ENCODE data around the gene AIPL1.

The AIPL1 gene

DNA sequence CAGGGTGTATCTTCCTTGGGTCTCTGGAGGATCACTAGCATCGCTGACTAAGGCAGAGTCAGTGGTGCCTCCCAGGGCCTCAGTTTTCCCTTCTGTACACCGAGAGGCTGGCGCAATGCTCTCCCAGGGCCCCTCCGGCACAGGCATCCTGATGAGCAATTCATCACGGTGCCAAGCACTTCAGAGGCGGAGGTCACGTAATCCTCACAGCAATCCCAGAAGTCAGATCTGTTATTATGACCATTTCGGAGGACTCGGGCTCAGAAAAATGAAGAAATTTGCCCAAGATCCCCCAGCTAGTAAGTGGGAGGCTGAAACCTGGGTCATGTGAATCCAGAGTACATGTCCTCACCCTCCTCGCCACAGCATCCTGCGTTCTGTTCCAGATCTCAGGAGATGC, 46.5 kb downstream of the AIPL1 start:
- no peaks in the 10 kb centered on the region for H3K9me3 ChIP-seq (ENCODE audit: control insufficient read depth, insufficient read depth, low read length)
- no peaks in the 10 kb centered on the region for H3K36me3 ChIP-seq (ENCODE audit: insufficient read depth, low read length)
- H3K9ac ChIP-seq (ENCODE audit: low read depth, low read length) = no peak overlapping the region
- H3K4me1 ChIP-seq (ENCODE audit: insufficient read depth, low read length) = no peaks in the 10 kb centered on the region

- H3K9me3 ChIP-seq (ENCODE audit: control insufficient read depth, insufficient read depth, low read length) = no peaks in the 10 kb centered on the region
- H3K9ac ChIP-seq (ENCODE audit: low read depth, low read length) = no peak overlapping the region
- H3K4me1 ChIP-seq (ENCODE audit: insufficient read depth, low read length) = no peaks in the 10 kb centered on the region
These were observed 47.1 kb downstream of the AIPL1 start for GRCh38 chr17:6387858-6388257.

DNA sequence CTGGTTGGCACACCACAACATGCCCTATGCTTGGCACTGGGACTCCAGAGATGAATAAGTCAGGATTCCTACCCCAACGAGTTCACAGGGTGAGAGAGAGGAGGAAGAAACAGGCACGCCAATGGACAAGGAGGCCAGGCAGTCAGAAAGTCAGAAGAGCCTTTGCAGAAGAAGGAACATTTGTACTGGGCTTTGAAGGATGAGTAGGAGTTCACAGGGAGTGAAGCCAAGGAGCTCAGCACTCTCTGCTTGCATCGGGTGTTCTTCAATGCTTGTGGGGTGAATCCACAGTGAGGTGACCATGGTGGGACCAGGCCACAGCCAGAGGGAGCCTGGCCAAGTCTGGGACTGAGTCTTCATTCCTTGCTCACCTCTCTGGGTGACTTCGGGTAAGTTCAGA, 47.5 kb downstream of the AIPL1 start:
- Histone ChIP-seq H3K9ac (ENCODE audit: low read depth, low read length) (no peak overlapping the region), H3K4me1 (ENCODE audit: insufficient read depth, low read length) (no peaks in the 10 kb centered on the region), H3K36me3 (ENCODE audit: insufficient read depth, low read length) (no peaks in the 10 kb centered on the region), H3K9me3 (ENCODE audit: control insufficient read depth, insufficient read depth, low read length) (no peaks in the 10 kb centered on the region)

More at GRCh38 chr17:6387858-6388257, 47.1 kb downstream of the AIPL1 start:
- H3K36me3 ChIP-seq (ENCODE audit: insufficient read depth, low read length) = no peaks in the 10 kb centered on the region

DNA sequence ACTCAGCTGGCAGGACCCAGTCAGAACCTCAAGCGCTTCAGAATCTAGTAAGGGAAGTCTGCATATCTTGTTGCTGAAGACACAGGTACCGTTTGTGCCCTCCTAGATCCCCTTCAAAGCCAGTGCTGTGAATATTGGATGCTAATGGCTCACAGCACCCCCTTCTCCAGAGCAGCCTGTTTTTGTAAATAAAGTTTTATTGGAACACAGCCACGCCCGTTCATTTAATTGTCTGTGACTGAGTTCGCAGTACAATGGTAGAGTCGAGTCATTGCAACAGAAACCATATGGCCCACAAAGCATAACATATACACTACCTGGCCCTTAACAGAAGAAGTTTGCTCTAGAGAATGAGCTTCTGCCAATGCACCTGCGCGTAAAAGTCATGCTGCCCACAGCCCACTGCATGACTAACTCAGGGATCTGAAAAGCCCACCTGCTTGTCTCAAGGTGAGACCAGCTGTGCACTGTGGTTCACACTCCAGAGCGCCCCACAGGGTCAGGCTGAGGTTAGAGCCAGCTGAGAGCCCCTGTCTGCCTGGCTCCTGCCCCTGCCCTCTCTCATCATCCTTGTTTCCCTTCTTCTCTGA, 48.8 kb downstream of the AIPL1 start:
- Histone ChIP-seq H3K9me3 (ENCODE audit: control insufficient read depth, insufficient read depth, low read length) (no peaks in the 10 kb centered on the region), H3K9ac (ENCODE audit: low read depth, low read length) (no peak overlapping the region), H3K36me3 (ENCODE audit: insufficient read depth, low read length) (no peaks in the 10 kb centered on the region), H3K4me1 (ENCODE audit: insufficient read depth, low read length) (no peaks in the 10 kb centered on the region)

DNA sequence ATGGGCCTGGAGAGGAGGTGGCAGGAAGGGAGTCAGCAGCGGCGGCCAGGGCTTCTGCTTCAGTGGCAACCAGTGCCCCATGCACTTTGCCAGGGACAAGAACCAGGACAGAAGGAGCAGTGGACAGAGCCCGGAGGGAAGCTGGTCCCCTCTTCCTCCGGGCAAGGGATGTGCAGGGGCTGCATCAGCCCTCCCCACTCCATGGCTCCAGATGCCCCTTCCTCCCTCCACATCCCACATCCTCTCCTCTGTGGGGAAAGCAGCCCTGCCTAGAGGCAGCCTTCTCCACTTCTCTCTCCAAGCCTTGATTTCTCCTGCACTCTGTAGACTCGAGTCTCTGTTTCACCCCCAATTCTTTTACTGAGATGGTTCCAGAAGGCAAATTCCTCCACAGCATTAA, 50.4 kb downstream of the AIPL1 start:
- Histone ChIP-seq H3K9ac (ENCODE audit: low read depth, low read length) (no peak overlapping the region), H3K4me1 (ENCODE audit: insufficient read depth, low read length) (no peaks in the 10 kb centered on the region), H3K36me3 (ENCODE audit: insufficient read depth, low read length) (no peaks in the 10 kb centered on the region), H3K9me3 (ENCODE audit: control insufficient read depth, insufficient read depth, low read length) (no peaks in the 10 kb centered on the region)

DNA sequence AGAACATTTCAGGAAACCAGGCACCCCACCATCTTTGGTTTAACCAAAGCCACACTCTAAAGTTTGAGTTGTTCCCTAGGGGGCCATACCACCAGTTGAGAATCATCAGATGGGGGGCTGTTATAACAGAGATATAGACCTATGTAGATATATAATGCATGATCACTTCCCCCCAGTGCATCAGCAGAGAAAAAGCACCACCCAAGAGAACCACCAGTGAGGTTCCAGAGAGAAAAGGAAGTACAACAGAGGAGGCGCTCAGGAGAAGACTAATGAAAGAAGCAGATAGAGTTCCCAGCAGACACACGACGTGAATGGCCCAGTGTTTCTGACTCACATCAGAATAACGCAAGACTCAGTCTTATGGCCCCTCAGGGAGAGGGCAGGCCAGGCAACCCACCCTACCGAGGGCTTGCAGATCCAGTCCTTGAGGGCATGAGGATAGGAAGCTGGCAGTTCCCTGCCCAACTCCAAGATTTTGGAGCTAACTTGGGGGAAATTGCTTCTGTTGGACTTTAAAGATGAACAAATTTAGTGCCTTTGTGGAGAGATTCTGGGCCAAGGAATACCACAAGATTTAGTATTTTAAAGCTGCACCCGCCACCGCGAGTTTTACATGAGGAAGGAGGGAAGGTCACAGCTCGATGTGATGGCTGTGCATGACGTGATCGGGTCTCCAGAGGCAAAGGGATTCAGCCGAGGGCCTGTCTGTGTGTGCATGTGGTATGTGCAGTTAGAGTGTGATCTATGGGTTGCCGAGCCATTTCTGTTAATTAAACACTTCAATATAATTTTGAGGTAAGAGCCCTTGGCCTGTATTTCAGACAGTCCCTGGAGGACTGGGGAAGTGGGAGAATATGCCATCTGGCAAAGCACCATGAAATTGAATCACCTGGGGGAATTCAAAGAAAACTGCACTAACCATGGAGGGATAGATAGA, 53.1 kb downstream of the AIPL1 start:
- Histone ChIP-seq H3K9ac (ENCODE audit: low read depth, low read length) (no peak overlapping the region), H3K36me3 (ENCODE audit: insufficient read depth, low read length) (no peaks in the 10 kb centered on the region), H3K4me1 (ENCODE audit: insufficient read depth, low read length) (no peaks in the 10 kb centered on the region), H3K9me3 (ENCODE audit: control insufficient read depth, insufficient read depth, low read length) (peaks cover 6% of the 10 kb centered on the region; the same call in 1 of the 2 replicates)

GRCh38 chr17:6380915-6381438, 53.9 kb downstream of the AIPL1 start:
- no peaks in the 10 kb centered on the region for H3K36me3 ChIP-seq (ENCODE audit: insufficient read depth, low read length)
- H3K4me1 ChIP-seq (ENCODE audit: insufficient read depth, low read length) = no peaks in the 10 kb centered on the region
- no peak overlapping the region for H3K9ac ChIP-seq (ENCODE audit: low read depth, low read length)
- peaks cover 6% of the 10 kb centered on the region; the same call in 1 of the 2 replicates for H3K9me3 ChIP-seq (ENCODE audit: control insufficient read depth, insufficient read depth, low read length)

DNA sequence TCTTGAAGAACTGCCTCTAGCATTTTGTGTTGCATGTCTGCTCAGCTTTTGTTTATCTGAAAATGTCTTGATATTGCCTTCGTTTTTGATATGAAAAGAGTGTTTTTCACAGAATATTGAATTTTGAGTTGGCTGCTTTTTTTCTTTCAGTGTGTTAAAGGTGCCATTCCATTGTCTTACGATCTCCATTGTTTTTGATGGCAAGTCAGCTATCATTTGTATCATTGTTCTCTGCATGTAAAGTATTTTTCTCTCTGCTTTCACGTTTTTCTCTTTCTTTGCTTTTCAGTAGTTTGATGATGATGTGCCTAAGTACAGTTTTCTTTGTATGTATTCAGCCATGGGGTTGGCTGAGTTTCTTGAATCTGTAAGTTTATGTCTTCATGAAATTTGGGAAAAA, 57.0 kb downstream of the AIPL1 start:
- Histone ChIP-seq H3K36me3 (ENCODE audit: insufficient read depth, low read length) (no peaks in the 10 kb centered on the region), H3K9ac (ENCODE audit: low read depth, low read length) (no peak overlapping the region), H3K4me1 (ENCODE audit: insufficient read depth, low read length) (peaks cover 10% of the 10 kb centered on the region; the same call in 1 of the 2 replicates), H3K9me3 (ENCODE audit: control insufficient read depth, insufficient read depth, low read length) (peaks cover 6% of the 10 kb centered on the region; the same call in 1 of the 2 replicates)

- no peaks in the 10 kb centered on the region for H3K36me3 ChIP-seq (ENCODE audit: insufficient read depth, low read length)
- H3K9ac ChIP-seq (ENCODE audit: low read depth, low read length) = no peak overlapping the region
- peaks cover 6% of the 10 kb centered on the region; the same call in 1 of the 2 replicates for H3K9me3 ChIP-seq (ENCODE audit: control insufficient read depth, insufficient read depth, low read length)
- H3K4me1 ChIP-seq (ENCODE audit: insufficient read depth, low read length) = peaks cover 10% of the 10 kb centered on the region; the same call in 1 of the 2 replicates
These were observed 58.0 kb downstream of the AIPL1 start for GRCh38 chr17:6376931-6377361.

DNA sequence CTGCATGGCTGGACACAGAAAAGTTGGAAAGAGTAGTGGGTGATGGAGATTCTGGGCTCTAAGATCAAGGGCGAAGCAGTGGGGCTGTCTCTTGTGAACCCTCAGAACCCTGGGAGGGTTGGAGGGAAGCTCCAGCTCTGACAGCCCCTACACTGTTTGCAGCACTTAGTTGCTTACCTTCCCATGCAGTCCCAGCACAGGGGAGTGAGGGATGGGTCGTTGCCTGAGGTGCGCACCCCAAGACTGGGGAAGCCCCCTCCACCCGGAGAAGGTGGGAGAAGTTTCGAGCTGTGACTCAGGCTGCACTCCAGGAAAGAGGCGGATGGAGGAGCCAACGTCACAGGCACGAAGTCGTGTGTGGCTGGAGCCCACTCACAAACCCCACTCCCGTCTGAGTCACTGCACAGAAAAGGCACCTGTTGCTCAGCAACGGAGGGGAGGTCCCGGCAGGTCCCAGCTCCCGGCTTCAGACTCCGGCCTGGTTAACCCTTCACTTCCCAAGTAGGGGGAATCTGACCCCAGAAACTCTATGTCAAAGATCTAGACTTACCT, 60.1 kb downstream of the AIPL1 start:
- H3K36me3 ChIP-seq (ENCODE audit: insufficient read depth, low read length) = no peaks in the 10 kb centered on the region

DNA sequence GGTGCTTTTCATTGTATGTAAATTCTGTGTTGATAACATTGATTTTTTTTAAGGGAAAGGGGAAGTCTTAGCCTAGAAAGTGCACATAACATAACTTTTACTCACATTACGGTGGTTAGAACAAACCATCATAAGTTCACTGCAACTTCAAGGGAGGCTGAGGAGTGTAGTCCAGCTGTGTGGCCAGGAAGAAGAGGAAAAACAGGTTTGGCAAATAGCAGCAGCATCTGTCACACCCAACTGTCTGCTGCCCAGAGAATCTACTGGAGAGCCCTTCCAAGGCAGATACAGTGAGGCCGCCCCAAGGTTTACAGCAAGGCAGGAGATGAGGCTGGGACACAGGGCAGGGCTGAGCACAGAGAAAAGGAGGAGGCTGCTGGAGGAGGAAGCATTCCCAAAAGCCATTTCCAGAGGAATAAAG, 60.6 kb downstream of the AIPL1 start:
- no peak overlapping the region for H3K9ac ChIP-seq (ENCODE audit: low read depth, low read length)

More for the DNA sequence above, 60.1 kb downstream of the AIPL1 start:
- peaks cover 6% of the 10 kb centered on the region; the same call in 1 of the 2 replicates for H3K9me3 ChIP-seq (ENCODE audit: control insufficient read depth, insufficient read depth, low read length)
- peak overlapping the region; percentile 12; the same call in 1 of the 2 replicates for H3K9ac ChIP-seq (ENCODE audit: low read depth, low read length)
- peaks cover 10% of the 10 kb centered on the region; the same call in 1 of the 2 replicates for H3K4me1 ChIP-seq (ENCODE audit: insufficient read depth, low read length)

More for the DNA sequence above, 60.6 kb downstream of the AIPL1 start:
- Histone ChIP-seq H3K36me3 (ENCODE audit: insufficient read depth, low read length) (no peaks in the 10 kb centered on the region), H3K9me3 (ENCODE audit: control insufficient read depth, insufficient read depth, low read length) (peaks cover 5% of the 10 kb centered on the region; the same call in 1 of the 2 replicates), H3K4me1 (ENCODE audit: insufficient read depth, low read length) (peaks cover 10% of the 10 kb centered on the region; the same call in 1 of the 2 replicates)
